ENCODE data around the gene HOMER2.

DNA sequence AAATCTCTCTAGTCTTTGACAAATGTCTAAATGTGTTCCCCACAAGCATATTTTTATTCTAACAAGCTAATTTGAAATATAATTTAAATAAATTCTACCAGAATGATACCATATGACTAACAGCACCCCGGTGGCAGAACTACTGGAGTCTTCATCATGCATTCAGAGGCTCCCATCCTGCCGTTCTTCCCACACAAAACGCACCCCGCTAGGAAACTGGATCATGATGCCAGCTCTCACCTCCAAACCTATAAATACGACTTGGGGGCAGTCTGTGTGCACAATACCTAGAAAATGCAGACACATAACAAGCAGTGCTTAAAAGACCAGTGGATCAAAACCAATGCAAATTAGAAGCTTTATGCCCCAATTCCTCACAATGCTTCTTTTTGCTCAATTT lies 8.5 kb downstream of the HOMER2 start:
- TF ChIP-seq, protein P1, sequence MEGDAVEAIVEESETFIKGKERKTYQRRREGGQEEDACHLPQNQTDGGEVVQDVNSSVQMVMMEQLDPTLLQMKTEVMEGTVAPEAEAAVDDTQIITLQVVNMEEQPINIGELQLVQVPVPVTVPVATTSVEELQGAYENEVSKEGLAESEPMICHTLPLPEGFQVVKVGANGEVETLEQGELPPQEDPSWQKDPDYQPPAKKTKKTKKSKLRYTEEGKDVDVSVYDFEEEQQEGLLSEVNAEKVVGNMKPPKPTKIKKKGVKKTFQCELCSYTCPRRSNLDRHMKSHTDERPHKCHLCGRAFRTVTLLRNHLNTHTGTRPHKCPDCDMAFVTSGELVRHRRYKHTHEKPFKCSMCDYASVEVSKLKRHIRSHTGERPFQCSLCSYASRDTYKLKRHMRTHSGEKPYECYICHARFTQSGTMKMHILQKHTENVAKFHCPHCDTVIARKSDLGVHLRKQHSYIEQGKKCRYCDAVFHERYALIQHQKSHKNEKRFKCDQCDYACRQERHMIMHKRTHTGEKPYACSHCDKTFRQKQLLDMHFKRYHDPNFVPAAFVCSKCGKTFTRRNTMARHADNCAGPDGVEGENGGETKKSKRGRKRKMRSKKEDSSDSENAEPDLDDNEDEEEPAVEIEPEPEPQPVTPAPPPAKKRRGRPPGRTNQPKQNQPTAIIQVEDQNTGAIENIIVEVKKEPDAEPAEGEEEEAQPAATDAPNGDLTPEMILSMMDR (conservative IDR thresholded peaks at IDR 0.05) = no peak
- TF ChIP-seq ZFX (IDR thresholded peaks at IDR 0.05) = no peak

Measured in C4-2B (cell line).